Spinal cord (tissue), 10 donors: ENCODE data around the gene KRTDAP. TPM values are rescaled to one million over a fixed set of nuclear protein-coding genes. Genes with fewer than 3 reads are reported as not detected.
A peak's percentile ranks its signal among the peaks of the same experiment; 100 is the strongest.

Experiments used
- DNase-seq, 6 donors: peaks; one replicate each; pipeline versions ENCODE4 v3.0.0 to v3.0.0-alpha.2; 2013 to 2015; ENCODE audit warnings: low spot score in 6 of 6, low read depth in 4 of 6
- H3K27ac ChIP-seq: one replicate; pipeline ENCODE4 v1.5.1; 2013; ENCODE audit warnings: low read depth, low read length, control low read depth
- H3K27me3 ChIP-seq: one replicate; pipeline ENCODE4 v1.6.1; 2013; ENCODE audit warnings: low read length; ENCODE audit not compliant: control insufficient read depth, insufficient read depth
- H3K36me3 ChIP-seq: one replicate; pipeline ENCODE4 v1.6.1; 2013; ENCODE audit warnings: low read length; ENCODE audit not compliant: control insufficient read depth, insufficient read depth
- H3K4me1 ChIP-seq: one replicate; pipeline ENCODE4 v1.6.1; 2013; ENCODE audit warnings: low read length; ENCODE audit not compliant: control insufficient read depth, insufficient read depth
- H3K4me3 ChIP-seq: one replicate; pipeline ENCODE4 v1.5.1; 2013; ENCODE audit warnings: low read depth, low read length, control low read depth
- H3K9me3 ChIP-seq: one replicate; pipeline ENCODE4 v1.6.1; 2013; ENCODE audit warnings: low read length; ENCODE audit not compliant: control insufficient read depth, insufficient read depth
- WGBS: methylation state at CpG from one replicate; pipeline ENCODE4 v1.1.5; 2013; ENCODE audit warnings: missing lambda C conversion rate; ENCODE audit not compliant: insufficient coverage; 5-methylcytosine and 5-hydroxymethylcytosine counted together
- polyA plus RNA-seq, 2 donors: library from polyadenylated mRNA; unstranded; fragments of 120-200 nt; gene quantifications; one replicate each; pipeline ENCODE4 v1.2.1, GENCODE V29; 2013; ENCODE audit not compliant: insufficient read length in 2 of 2
- total RNA-seq, 2 donors: library from RNA; depleted of rRNA in 1 of 2; stranded (reverse); fragments of 120-200 nt in 1 of 2; fragments of >200 nt in 1 of 2; gene quantifications; one replicate each; pipeline versions ENCODE4 v1.2.3 to v1.2.4, GENCODE V29; 2013 to 2014
- donor health status: healthy.

Gene KRTDAP
- total and polyA plus RNA-seq, 4 donors = not detected

GRCh38 chr19:35460608-35461007, 29.7 kb downstream of the KRTDAP start:
- no peaks in the 10 kb centered on the region for H3K9me3 ChIP-seq
- no peak overlapping the region for H3K4me3 ChIP-seq
- no peaks in the 10 kb centered on the region for H3K36me3 ChIP-seq
- H3K27me3 ChIP-seq = no peaks in the 10 kb centered on the region
- H3K27ac ChIP-seq = no peak overlapping the region
- DNase-seq = no peak
- WGBS = 91% methylated on average over 4 of the region's 10 CpGs
- peaks cover 9% of the 10 kb centered on the region for H3K4me1 ChIP-seq

GRCh38 chr19:35459414-35460082, 30.7 kb downstream of the KRTDAP start:
- H3K4me1 ChIP-seq = peaks cover 9% of the 10 kb centered on the region
- WGBS = 45% methylated on average over 11 of the region's 14 CpGs
- peak in 2 of 6 donors; percentile 27 to 58 for DNase-seq

GRCh38 chr19:35458731-35459391, 31.4 kb downstream of the KRTDAP start:
- Histone ChIP-seq H3K27me3 (no peaks in the 10 kb centered on the region), H3K4me3 (no peak overlapping the region), H3K9me3 (no peaks in the 10 kb centered on the region), H3K36me3 (no peaks in the 10 kb centered on the region), H3K27ac (no peak overlapping the region), H3K4me1 (peaks cover 9% of the 10 kb centered on the region)
- DNase-seq = peak in 1 of 6 donors; percentile 23
- WGBS = 68% methylated on average over 7 of the region's 10 CpGs

More at GRCh38 chr19:35459414-35460082, 30.7 kb downstream of the KRTDAP start:
- Histone ChIP-seq H3K27me3 (no peaks in the 10 kb centered on the region), H3K9me3 (no peaks in the 10 kb centered on the region), H3K27ac (no peak overlapping the region), H3K4me3 (no peak overlapping the region), H3K36me3 (no peaks in the 10 kb centered on the region)

GRCh38 chr19:35458192-35458591, 32.1 kb downstream of the KRTDAP start:
- WGBS = 88% methylated on average over 1 of the region's 1 CpG
- no peak for DNase-seq
- Histone ChIP-seq H3K9me3 (no peaks in the 10 kb centered on the region), H3K4me3 (no peak overlapping the region), H3K27ac (no peak overlapping the region), H3K4me1 (peaks cover 9% of the 10 kb centered on the region), H3K36me3 (no peaks in the 10 kb centered on the region), H3K27me3 (no peaks in the 10 kb centered on the region)

- H3K27ac ChIP-seq = no peak overlapping the region
- H3K27me3 ChIP-seq = no peaks in the 10 kb centered on the region
- no peak for DNase-seq
- no peaks in the 10 kb centered on the region for H3K9me3 ChIP-seq
- no peak overlapping the region for H3K4me3 ChIP-seq
- H3K4me1 ChIP-seq = peaks cover 9% of the 10 kb centered on the region
- H3K36me3 ChIP-seq = no peaks in the 10 kb centered on the region
- 90% methylated on average over 5 of the region's 5 CpGs for WGBS
These were observed 33.1 kb downstream of the KRTDAP start for GRCh38 chr19:35457173-35457572.

GRCh38 chr19:35455616-35456201, 34.6 kb downstream of the KRTDAP start:
- H3K4me3 ChIP-seq = no peak overlapping the region
- no peak overlapping the region for H3K27ac ChIP-seq
- DNase-seq = no peak
- H3K9me3 ChIP-seq = no peaks in the 10 kb centered on the region
- H3K27me3 ChIP-seq = no peaks in the 10 kb centered on the region
- H3K36me3 ChIP-seq = no peaks in the 10 kb centered on the region
- peaks cover 9% of the 10 kb centered on the region for H3K4me1 ChIP-seq
- WGBS = 100% methylated on average over 2 of the region's 3 CpGs

- Histone ChIP-seq H3K4me3 (no peak overlapping the region), H3K9me3 (no peaks in the 10 kb centered on the region), H3K27ac (no peak overlapping the region), H3K27me3 (peaks cover 4% of the 10 kb centered on the region), H3K4me1 (peaks cover 9% of the 10 kb centered on the region), H3K36me3 (no peaks in the 10 kb centered on the region)
- 86% methylated on average over 1 of the region's 2 CpGs for WGBS
- no peak for DNase-seq
These were observed 35.6 kb downstream of the KRTDAP start for GRCh38 chr19:35454663-35455062.

- WGBS = 90% methylated on average over 6 of the region's 7 CpGs
- Histone ChIP-seq H3K4me1 (no peaks in the 10 kb centered on the region), H3K9me3 (no peaks in the 10 kb centered on the region), H3K27me3 (peaks cover 4% of the 10 kb centered on the region), H3K4me3 (no peak overlapping the region), H3K36me3 (no peaks in the 10 kb centered on the region), H3K27ac (no peak overlapping the region)
- DNase-seq = no peak
These were observed 38.7 kb downstream of the KRTDAP start for GRCh38 chr19:35451338-35452096.

- no peak for DNase-seq
- Histone ChIP-seq H3K27ac (no peak overlapping the region), H3K36me3 (no peaks in the 10 kb centered on the region), H3K4me1 (no peaks in the 10 kb centered on the region), H3K4me3 (no peak overlapping the region), H3K27me3 (peaks cover 4% of the 10 kb centered on the region), H3K9me3 (no peaks in the 10 kb centered on the region)
- WGBS = 82% methylated on average over 26 of the region's 27 CpGs
These were observed 40.8 kb downstream of the KRTDAP start for GRCh38 chr19:35449359-35450043.
